CD4-positive, alpha-beta T cell (primary cell): Measurements from ENCODE around the gene SMCO2. TPM values are rescaled to one million over a fixed set of nuclear protein-coding genes. Genes with fewer than 3 reads are reported as not detected.
"Not testable (repeated sequence)": the region's sequence is repeated elsewhere in the genome, so short reads cannot be mapped to it uniquely, and the experiment has no call there.

Experiments used
- ATAC-seq: fragments of 200-7000 bp; cut with Tn5 transposase; one replicate; pipeline ENCODE4 v1.10.0; 2022; ENCODE audit warnings: mild to moderate bottlenecking; ENCODE audit not compliant: poor library complexity
- CTCF ChIA-PET: fragments of 350-600 bp; sonication (Branson Sonifier 250); formaldehyde crosslinking; loops from one replicate; lab custom pipeline; 2021; ENCODE audit warnings: antibody characterized with exemption, inconsistent platforms; lab: Charles Lee
- POLR2A ChIA-PET: fragments of 350-600 bp; sonication (Branson Sonifier 250); formaldehyde crosslinking; loops from one replicate; lab custom pipeline; 2021; ENCODE audit warnings: antibody characterized with exemption, inconsistent platforms; lab: Charles Lee
- DNase-seq, 14 experiments: peaks; one replicate each; pipeline ENCODE4 v3.0.0-alpha.2; 2013 to 2020; ENCODE audit warnings: mixed read lengths in 2 of 14
- H3K27ac ChIP-seq, 2 donors: one replicate each; pipeline versions ENCODE4 v1.5.1 to v1.7.0; 2013; ENCODE audit warnings: low read length in 2 of 2, low read depth in 1 of 2, mild to moderate bottlenecking in 1 of 2
- H3K27me3 ChIP-seq, 2 experiments: 1 replicate in 1 of 2; 2 replicates in 1 of 2; pipeline versions ENCODE4 v1.6.1 to v1.7.0; 2013; ENCODE audit warnings: low read length in 2 of 2, control low read depth in 1 of 2, mild to moderate bottlenecking in 1 of 2, moderate library complexity in 1 of 2; ENCODE audit not compliant: insufficient read depth in 2 of 2, control insufficient read depth in 1 of 2
- H3K36me3 ChIP-seq: one replicate; pipeline ENCODE4 v1.6.1; 2013; ENCODE audit warnings: low read length, control low read depth; ENCODE audit not compliant: insufficient read depth
- H3K4me1 ChIP-seq: one replicate; pipeline ENCODE4 v1.6.1; 2013; ENCODE audit warnings: low read length, control low read depth; ENCODE audit not compliant: insufficient read depth
- H3K4me3 ChIP-seq: one replicate; pipeline ENCODE4 v1.5.1; 2013; ENCODE audit warnings: mild to moderate bottlenecking, low read length, moderate library complexity
- H3K9me3 ChIP-seq, 2 experiments: 1 replicate in 1 of 2; 2 replicates in 1 of 2; pipeline versions ENCODE4 v1.6.1 to v1.7.0; 2013; ENCODE audit warnings: low read length in 2 of 2, mild to moderate bottlenecking in 2 of 2, control low read depth in 1 of 2, moderate library complexity in 1 of 2; ENCODE audit not compliant: control insufficient read depth in 1 of 2, insufficient read depth in 1 of 2
- H3K27ac Mint-ChIP-seq: one replicate; pipeline ENCODE4 v1.8.0; 2020; ENCODE audit warnings: mixed read lengths
- H3K27me3 Mint-ChIP-seq: one replicate; pipeline ENCODE4 v1.8.0; 2021; ENCODE audit warnings: mixed read lengths
- H3K36me3 Mint-ChIP-seq: one replicate; pipeline ENCODE4 v1.8.0; 2021; ENCODE audit warnings: low read depth, mixed read lengths
- H3K4me1 Mint-ChIP-seq: one replicate; pipeline ENCODE4 v1.8.0; 2021; ENCODE audit warnings: low read depth, mixed read lengths
- H3K4me3 Mint-ChIP-seq: one replicate; pipeline ENCODE4 v1.8.0; 2020; ENCODE audit warnings: mild to moderate bottlenecking, mixed read lengths
- H3K9me3 Mint-ChIP-seq: one replicate; pipeline ENCODE4 v1.8.0; 2020; ENCODE audit warnings: mixed read lengths
- CTCF ChIP-seq: fragments of 200-600 bp; IDR thresholded peaks from one replicate; pipeline ENCODE4 v1.8.0; 2022; ENCODE audit warnings: antibody characterized with exemption, mild to moderate bottlenecking
- intact Hi-C, 2 experiments: fragments of 100-400 bp; cut with DNase I in 1 of 2; cut with micrococcal nuclease in 1 of 2; formaldehyde crosslinking; loops; one replicate each; pipeline versions ENCODE4 v1.15.1 to v1.9.0; 2023 to 2025; cut with DNase I, micrococcal nuclease
- total RNA-seq, 174 experiments: library from RNA in 2 of 174; stranded (reverse) in 2 of 174; gene quantifications; one replicate each; pipeline ENCODE4 v1.2.3 and lab custom pipeline; 2021 to 2026

SMCO2 gene
- total RNA-seq, 2 experiments from 2014 or later: not detected

- Histone ChIP-seq H3K27me3 (no peaks in the 10 kb centered on the region), H3K9me3 (no peaks in the 10 kb centered on the region), H3K4me1 (no peaks in the 10 kb centered on the region), H3K4me3 (no peak overlapping the region), H3K36me3 (no peaks in the 10 kb centered on the region), H3K27ac (no peak overlapping the region)
- DNase-seq: no peak
- H3K4me1 Mint-ChIP-seq: no peaks in the 10 kb centered on the region
- H3K9me3 Mint-ChIP-seq: peaks cover 2% of the 10 kb centered on the region
- H3K36me3 Mint-ChIP-seq: no peaks in the 10 kb centered on the region
- ATAC-seq: no peak
- no peak for TF ChIP-seq CTCF
- H3K27ac Mint-ChIP-seq: no peak overlapping the region
- intact Hi-C loops: no loop called here
- no peak overlapping the region for H3K4me3 Mint-ChIP-seq
- H3K27me3 Mint-ChIP-seq: peaks cover 5% of the 10 kb centered on the region
- ChIA-PET CTCF (no interaction called here), POLR2A (no interaction called here)
Observed at GRCh38 chr12:27542628-27543027, 96.1 kb downstream of the SMCO2 start.

GRCh38 chr12:27544858-27545257 lies 98.3 kb downstream of the SMCO2 start:
- intact Hi-C loops, H3K4me3 Mint-ChIP-seq, H3K27ac Mint-ChIP-seq: not testable (repeated sequence)

GRCh38 chr12:27545665-27546064 lies 99.1 kb downstream of the SMCO2 start:
- Histone ChIP-seq H3K4me1 (no peaks in the 10 kb centered on the region), H3K36me3 (no peaks in the 10 kb centered on the region), H3K27ac (no peak overlapping the region), H3K4me3 (no peak overlapping the region), H3K9me3 (no peaks in the 10 kb centered on the region), H3K27me3 (no peaks in the 10 kb centered on the region)
- Mint-ChIP-seq H3K27ac (no peak overlapping the region), H3K27me3 (peaks cover 5% of the 10 kb centered on the region), H3K36me3 (no peaks in the 10 kb centered on the region), H3K4me3 (no peak overlapping the region), H3K9me3 (peaks cover 2% of the 10 kb centered on the region), H3K4me1 (no peaks in the 10 kb centered on the region)
- ATAC-seq (no peak), DNase-seq (no peak)
- CTCF ChIA-PET: no interaction called here
- intact Hi-C loops: no loop called here
- TF ChIP-seq CTCF: no peak
- POLR2A ChIA-PET: no interaction called here

More at GRCh38 chr12:27544858-27545257, 98.3 kb downstream of the SMCO2 start:
- CTCF ChIA-PET, H3K4me1 Mint-ChIP-seq, H3K9me3 Mint-ChIP-seq, H3K36me3 Mint-ChIP-seq, H3K9me3 ChIP-seq, DNase-seq, POLR2A ChIA-PET, ATAC-seq, H3K4me1 ChIP-seq, H3K27me3 Mint-ChIP-seq, H3K36me3 ChIP-seq, H3K27ac ChIP-seq, H3K4me3 ChIP-seq, H3K27me3 ChIP-seq: not testable (repeated sequence)

- Mint-ChIP-seq H3K9me3 (peaks cover 2% of the 10 kb centered on the region), H3K4me1 (no peaks in the 10 kb centered on the region), H3K36me3 (no peaks in the 10 kb centered on the region), H3K4me3 (no peak overlapping the region), H3K27me3 (peaks cover 5% of the 10 kb centered on the region), H3K27ac (no peak overlapping the region)
- Histone ChIP-seq H3K27ac (no peak overlapping the region), H3K4me1 (no peaks in the 10 kb centered on the region), H3K27me3 (no peaks in the 10 kb centered on the region), H3K36me3 (no peaks in the 10 kb centered on the region), H3K4me3 (no peak overlapping the region), H3K9me3 (no peaks in the 10 kb centered on the region)
- ATAC-seq (no peak), DNase-seq (no peak)
- ChIA-PET CTCF (no interaction called here), POLR2A (no interaction called here)
- intact Hi-C loops: no loop called here
- TF ChIP-seq CTCF: no peak
Observed at GRCh38 chr12:27547592-27547991, 101.1 kb downstream of the SMCO2 start.
